ENCODE data around the gene C18orf63.

DNA sequence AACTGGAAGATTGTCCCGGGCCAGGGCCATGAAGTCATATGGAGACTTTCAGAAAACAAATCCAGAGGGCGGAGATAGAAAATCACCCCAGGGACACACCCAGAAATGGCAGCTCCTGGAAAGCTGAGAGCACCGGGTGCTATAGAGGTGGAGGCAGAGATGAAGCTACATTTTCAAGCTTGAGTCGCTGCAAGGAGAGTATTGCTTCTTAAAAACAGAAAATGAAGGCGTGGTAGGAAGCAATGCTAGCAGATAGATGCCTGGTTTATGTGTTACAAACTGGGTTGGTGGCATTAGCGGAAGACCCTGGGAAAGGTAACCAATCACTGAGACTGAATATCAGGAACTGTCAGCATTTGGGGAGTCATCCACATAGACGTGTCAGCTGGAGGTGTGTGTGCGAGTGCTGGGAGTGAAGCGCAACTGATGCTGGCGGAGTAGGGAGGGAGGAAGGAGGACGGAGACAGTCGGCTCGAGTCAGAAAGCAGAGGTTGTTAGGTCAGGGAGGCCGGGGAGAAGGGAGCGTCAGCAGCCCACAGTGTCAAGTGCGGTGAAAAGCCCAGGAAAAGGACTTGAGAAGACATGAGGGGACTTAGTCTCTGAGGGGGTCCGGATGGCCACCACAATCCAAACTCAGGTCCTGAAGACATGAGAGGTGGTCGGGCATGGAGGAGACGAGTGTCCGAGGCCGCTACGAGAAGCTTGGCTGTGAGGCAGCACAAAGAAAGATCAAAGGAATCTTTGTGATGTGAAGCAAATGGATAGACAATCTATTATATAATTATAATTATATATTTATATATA, 45.4 kb downstream of the C18orf63 start:
- TF ChIP-seq TAF1 (conservative IDR thresholded peaks at IDR 0.05) (no peak), SP1 (IDR thresholded peaks at IDR 0.05) (no peak), REST (IDR thresholded peaks at IDR 0.05) (no peak), EGR1 (IDR thresholded peaks at IDR 0.05; ENCODE audit: low read depth in 2 of 2) (no peak), NR2F2 (IDR thresholded peaks at IDR 0.05) (no peak), JUND (IDR thresholded peaks at IDR 0.05) (no peak), YY1 (IDR thresholded peaks at IDR 0.05) (no peak)
- TF ChIP-seq, protein P1, sequence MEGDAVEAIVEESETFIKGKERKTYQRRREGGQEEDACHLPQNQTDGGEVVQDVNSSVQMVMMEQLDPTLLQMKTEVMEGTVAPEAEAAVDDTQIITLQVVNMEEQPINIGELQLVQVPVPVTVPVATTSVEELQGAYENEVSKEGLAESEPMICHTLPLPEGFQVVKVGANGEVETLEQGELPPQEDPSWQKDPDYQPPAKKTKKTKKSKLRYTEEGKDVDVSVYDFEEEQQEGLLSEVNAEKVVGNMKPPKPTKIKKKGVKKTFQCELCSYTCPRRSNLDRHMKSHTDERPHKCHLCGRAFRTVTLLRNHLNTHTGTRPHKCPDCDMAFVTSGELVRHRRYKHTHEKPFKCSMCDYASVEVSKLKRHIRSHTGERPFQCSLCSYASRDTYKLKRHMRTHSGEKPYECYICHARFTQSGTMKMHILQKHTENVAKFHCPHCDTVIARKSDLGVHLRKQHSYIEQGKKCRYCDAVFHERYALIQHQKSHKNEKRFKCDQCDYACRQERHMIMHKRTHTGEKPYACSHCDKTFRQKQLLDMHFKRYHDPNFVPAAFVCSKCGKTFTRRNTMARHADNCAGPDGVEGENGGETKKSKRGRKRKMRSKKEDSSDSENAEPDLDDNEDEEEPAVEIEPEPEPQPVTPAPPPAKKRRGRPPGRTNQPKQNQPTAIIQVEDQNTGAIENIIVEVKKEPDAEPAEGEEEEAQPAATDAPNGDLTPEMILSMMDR (IDR thresholded peaks at IDR 0.05; ENCODE audit: low read depth, low read length, missing input control) = no peak
- TF ChIP-seq, protein P2, sequence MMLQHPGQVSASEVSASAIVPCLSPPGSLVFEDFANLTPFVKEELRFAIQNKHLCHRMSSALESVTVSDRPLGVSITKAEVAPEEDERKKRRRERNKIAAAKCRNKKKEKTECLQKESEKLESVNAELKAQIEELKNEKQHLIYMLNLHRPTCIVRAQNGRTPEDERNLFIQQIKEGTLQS (IDR thresholded peaks at IDR 0.05) = no peak
- TF ChIP-seq, protein P3, sequence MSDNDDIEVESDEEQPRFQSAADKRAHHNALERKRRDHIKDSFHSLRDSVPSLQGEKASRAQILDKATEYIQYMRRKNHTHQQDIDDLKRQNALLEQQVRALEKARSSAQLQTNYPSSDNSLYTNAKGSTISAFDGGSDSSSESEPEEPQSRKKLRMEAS (IDR thresholded peaks at IDR 0.05) = no peak
- TF ChIP-seq, protein P4, sequence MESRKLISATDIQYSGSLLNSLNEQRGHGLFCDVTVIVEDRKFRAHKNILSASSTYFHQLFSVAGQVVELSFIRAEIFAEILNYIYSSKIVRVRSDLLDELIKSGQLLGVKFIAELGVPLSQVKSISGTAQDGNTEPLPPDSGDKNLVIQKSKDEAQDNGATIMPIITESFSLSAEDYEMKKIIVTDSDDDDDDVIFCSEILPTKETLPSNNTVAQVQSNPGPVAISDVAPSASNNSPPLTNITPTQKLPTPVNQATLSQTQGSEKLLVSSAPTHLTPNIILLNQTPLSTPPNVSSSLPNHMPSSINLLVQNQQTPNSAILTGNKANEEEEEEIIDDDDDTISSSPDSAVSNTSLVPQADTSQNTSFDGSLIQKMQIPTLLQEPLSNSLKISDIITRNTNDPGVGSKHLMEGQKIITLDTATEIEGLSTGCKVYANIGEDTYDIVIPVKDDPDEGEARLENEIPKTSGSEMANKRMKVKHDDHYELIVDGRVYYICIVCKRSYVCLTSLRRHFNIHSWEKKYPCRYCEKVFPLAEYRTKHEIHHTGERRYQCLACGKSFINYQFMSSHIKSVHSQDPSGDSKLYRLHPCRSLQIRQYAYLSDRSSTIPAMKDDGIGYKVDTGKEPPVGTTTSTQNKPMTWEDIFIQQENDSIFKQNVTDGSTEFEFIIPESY (IDR thresholded peaks at IDR 0.05) = no peak

Measured in liver (tissue), 3 donors.